Measurements from ENCODE around the gene KLHL29.

GRCh38 chr2:23418056-23418455 is 33.1 kb downstream of the KLHL29 start:
- TF ChIP-seq, protein P1, sequence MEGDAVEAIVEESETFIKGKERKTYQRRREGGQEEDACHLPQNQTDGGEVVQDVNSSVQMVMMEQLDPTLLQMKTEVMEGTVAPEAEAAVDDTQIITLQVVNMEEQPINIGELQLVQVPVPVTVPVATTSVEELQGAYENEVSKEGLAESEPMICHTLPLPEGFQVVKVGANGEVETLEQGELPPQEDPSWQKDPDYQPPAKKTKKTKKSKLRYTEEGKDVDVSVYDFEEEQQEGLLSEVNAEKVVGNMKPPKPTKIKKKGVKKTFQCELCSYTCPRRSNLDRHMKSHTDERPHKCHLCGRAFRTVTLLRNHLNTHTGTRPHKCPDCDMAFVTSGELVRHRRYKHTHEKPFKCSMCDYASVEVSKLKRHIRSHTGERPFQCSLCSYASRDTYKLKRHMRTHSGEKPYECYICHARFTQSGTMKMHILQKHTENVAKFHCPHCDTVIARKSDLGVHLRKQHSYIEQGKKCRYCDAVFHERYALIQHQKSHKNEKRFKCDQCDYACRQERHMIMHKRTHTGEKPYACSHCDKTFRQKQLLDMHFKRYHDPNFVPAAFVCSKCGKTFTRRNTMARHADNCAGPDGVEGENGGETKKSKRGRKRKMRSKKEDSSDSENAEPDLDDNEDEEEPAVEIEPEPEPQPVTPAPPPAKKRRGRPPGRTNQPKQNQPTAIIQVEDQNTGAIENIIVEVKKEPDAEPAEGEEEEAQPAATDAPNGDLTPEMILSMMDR (conservative IDR thresholded peaks at IDR 0.05; ENCODE audit: low read length) = no peak
- TF ChIP-seq EZH2phosphoT487 (IDR thresholded peaks at IDR 0.05; ENCODE audit: borderline replicate concordance) = no peak

Measured in Loucy (cell line).